ENCODE data around the gene THAP8. TPM values are rescaled to one million over a fixed set of nuclear protein-coding genes. Genes with fewer than 3 reads are reported as not detected.

The THAP8 gene, protein sequence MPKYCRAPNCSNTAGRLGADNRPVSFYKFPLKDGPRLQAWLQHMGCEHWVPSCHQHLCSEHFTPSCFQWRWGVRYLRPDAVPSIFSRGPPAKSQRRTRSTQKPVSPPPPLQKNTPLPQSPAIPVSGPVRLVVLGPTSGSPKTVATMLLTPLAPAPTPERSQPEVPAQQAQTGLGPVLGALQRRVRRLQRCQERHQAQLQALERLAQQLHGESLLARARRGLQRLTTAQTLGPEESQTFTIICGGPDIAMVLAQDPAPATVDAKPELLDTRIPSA
- 2.6 and 3.1 TPM in 2 replicates for total RNA-seq

DNA sequence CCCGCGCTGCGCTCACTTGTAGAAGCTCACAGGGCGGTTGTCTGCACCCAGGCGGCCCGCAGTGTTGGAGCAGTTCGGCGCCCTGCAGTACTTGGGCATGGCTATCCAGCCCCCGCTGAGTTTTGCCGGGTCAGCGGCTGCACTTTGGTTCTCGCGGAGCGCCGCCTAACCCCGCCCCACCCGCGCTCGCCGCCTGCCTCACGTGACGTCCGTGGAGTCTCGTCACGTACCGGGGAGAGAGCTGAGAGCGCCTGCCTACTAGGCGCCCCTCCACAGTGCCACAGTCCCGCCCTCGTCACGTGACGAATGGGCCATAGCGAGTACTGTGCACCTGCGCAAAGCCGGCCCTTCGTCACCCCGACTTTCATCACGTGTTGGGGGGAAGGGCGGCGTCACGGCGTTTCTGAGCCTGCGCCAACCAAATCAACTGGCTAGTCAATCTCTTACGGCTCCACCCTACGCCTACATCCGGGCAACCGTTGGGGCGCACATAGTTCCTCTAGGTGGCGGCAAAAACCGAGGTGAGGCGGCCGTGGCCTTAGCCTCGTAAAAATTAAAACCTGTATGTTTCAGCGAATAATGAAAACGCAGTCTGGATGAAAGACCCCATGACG lies at the start of gene THAP8:
Gene THAP8 (minus strand): TSS at position 167 of the 614 bp plus-strand sequence. CDS start 68 bp downstream, at position 99.

DNA sequence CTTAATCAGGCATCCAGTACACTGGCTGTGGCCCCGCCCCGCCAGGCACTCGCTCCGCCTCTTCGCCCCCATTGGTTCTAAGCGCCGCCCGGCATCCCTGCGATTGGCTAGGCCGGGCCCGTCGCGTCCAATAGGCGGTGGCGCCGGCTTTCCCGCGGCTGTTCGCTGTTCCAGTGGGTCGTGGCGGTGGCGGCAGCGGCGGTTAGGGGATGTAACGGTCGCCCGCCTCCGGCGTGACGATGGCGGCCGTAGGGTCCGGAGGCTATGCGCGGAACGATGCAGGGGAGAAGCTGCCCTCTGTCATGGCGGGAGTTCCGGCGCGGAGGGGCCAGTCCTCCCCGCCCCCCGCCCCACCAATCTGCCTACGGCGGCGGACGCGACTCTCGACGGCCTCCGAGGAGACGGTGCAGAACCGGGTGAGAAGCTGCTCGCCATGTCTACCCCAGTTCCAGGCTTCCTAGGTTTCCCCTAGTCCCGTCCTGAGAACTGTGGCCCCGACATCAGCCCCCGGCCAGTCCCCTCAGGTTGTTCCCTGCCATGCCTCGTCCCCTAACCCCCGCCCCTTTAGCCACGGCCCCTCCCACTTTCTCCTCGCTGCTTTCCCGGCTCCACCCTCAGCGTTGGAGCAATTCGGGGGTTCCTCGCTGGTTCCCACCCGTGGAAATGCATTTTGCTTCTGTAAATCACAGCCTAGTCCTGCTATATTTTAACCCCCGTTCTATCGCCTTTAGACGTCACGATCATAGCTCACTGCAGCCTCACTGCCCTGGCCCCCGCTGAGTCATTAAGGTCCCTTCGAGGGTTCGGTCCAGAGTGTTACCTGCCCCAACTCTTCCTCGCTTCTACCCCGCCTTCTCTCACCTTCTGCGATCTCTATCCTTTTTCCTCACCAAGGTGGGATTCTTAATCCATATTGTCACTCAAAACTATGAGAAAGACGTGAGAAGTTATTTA lies 925 bp upstream of the THAP8 start, which contains the start of gene WDR62:
Gene WDR62 (plus strand): TSS at position 165 of the 954 bp plus-strand sequence. CDS start 75 bp downstream, at position 240.

DNA sequence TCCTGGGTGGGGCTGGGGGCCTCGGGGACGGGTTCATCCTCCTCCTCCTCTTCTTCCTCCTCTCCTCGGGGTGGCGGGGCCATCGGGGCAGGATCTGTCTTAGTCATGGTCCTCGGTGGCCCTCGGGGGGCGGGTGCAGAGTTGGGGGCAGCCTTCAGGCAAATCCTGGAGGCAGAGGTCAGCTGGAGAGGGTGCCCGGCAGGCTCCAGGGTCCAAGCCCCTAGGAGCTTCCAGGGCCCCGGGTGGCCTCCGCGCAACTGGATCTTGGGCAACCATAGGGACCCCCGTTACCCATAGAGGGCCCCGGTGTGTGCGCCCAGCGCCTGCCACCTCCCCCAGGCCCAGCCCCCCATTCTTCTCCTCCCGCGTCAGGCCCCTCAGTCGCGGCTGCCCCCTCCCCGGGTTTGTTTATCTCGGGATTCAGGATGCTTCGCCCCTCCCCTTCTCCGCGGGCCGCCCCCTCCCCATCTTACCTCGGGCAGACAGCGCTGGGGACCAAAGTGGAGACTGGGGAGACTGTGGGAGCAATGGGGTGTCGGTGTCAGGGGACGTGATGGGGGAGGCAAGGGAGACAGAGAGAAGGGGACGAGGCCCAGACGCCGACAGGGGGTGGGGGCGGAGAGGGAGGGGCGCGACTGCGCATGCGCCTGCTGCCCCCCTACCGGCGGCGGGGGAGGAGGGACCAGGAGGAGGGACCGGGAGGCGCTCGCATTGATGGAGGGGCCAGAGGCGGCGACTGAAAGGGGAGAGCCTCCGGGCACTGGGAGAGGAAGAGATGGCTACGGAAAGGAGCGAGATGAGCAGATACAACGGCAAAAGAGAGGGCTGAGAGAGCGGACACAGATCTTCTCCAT lies 21.6 kb downstream of the THAP8 start, which contains the start of gene CLIP3:
Gene CLIP3 (minus strand): TSS at position 623 of the 854 bp plus-strand sequence. CDS start 516 bp downstream, at position 107.

DNA sequence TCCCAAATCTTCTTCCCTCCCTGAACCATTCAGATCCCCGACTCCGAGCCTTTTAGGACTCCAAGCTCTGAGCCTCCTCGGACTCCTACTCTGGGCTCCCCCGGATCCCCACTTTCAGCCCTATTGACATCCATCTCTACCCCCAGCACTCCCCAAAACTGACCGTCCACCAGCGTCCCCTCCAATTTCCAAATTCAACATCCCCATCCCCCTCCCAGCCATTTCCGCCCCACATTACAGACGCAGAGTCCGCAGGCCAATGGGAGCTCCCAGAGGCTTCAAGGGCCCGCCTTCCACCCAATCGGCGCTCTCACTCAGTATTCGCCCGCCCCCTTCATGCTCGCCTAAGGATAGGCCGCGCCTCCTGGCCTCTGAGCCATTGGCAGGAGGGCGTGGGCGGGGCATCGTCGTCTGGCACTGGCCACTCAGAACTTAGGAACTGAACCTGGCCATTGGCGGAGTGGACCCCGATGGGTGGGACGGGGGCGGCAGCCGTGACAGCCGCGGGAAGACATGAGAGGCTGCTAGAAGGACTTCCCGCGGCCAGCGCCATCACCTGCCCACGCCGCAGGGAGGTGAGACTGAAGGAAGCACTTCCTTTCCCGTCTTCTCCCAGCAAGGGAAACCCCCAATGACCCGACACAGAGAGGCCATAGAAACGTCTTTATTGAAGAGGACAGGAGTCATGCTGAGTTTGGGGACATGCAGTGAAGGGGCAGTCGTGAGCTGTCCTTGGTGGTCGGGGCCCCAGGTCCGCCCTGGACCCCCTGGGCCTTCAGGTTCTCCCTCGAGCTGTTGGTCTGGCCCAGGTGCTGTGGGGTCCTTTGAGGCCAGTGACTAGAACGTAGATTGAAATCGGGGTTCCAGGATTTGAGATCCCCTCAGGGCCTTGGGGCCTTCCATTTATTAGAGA lies 39.8 kb downstream of the THAP8 start, which contains the start of gene ALKBH6:
Gene ALKBH6 (minus strand): TSS at position 202 of the 913 bp plus-strand sequence. CDS start 816 bp downstream, outside the sequence.

DNA sequence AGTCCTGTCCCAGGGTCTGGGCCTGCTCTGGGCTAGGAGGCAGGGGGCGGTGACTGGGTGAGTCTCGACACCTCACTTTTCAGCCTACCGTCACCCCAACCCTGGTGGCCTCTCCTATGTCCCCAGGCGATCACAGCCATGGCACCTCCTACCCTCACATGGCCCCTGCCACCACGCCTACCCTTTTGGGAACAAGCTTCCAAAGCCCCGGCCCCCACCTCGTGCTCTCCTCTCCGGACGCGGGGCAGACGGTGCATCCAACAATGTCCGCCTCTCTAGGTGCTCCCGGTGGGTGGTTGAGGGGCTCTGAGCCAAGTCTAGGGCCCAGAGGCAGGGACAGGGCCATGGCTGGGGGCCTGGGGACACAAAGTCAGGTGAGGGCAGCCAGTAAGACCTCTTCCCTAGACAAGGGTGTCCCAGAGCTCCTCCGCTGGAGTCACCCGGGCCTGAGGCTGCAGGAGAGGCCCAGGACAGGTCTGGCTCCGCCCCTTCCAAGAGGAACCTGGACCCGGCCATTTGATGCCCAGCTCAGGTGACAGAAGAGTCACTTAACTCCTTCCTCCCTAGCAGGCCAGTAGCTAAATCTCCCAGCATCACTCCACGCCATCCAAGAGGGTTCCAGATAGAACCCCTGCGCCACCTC lies 45.6 kb downstream of the THAP8 start, which contains the start of gene SYNE4:
Gene SYNE4 (minus strand): TSS at position 478 of the 643 bp plus-strand sequence. CDS start 132 bp downstream, at position 346.

DNA sequence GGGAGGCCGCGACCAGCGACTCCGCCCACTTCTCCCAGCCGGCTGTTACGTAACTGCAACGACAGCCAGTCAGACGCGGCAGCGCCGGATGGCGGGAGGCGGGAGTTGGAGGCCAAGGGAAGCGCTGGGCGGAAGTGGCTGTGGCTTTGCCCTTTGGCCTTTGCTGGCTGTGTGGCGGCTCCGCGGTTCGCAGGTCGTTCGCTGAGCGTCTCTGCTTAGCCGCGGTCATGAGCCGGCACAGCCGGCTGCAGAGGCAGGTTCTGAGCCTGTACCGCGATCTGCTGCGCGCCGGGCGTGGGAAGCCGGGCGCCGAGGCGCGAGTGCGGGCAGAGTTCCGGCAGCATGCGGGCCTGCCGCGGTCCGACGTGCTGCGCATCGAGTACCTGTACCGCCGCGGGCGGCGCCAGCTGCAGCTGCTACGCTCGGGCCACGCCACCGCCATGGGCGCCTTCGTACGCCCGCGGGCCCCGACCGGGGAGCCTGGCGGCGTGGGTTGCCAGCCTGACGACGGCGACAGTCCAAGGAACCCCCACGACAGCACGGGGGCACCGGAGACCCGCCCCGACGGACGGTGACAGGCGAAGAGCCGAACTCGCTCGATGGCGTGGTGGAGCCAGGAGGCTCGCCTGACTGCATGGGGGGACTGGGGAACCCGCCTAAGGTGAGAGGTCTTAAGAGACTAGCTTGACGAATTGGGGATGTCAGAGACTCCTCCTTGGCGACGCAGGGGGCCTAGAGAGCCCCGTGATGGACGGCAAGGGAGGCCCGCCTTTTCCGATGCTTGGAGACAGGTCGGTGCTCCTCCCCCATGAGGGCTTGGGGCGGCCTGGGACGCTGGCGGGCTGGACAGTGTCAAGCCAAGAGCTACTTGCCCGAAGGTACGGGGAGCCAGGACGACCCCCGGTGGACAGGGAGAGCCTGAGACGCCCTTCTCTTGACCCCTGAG lies 58.8 kb downstream of the THAP8 start, which contains the start of gene SDHAF1:
Gene SDHAF1 (plus strand): TSS at position 141 of the 946 bp plus-strand sequence. CDS start 87 bp downstream, at position 228.

Other genes starting within 250 kb of the THAP8 start
- gene PRODH2, start 241.4 kb downstream of the THAP8 start, total RNA-seq: not detected in 2 replicates
- gene NPHS1, start 201.8 kb downstream of the THAP8 start, total RNA-seq: not detected in 2 replicates
- gene KIRREL2, start 197.4 kb downstream of the THAP8 start, total RNA-seq: not detected in 2 replicates
- gene APLP1, start 185.7 kb downstream of the THAP8 start, total RNA-seq: 2.0 and 2.1 TPM in 2 replicates
- gene NFKBID, start 153.7 kb downstream of the THAP8 start, total RNA-seq: 5.3 and 6.4 TPM in 2 replicates
- 0.44 and 0.86 TPM in 2 replicates for gene HCST, start 151.8 kb downstream of the THAP8 start, total RNA-seq
- gene TYROBP, start 146.0 kb downstream of the THAP8 start, total RNA-seq: not detected in 2 replicates
- 5.3 and 7.2 TPM in 2 replicates for gene LRFN3, start 117.9 kb downstream of the THAP8 start, total RNA-seq
- 12.0 and 17.3 TPM in 2 replicates for gene SDHAF1, start 59.1 kb downstream of the THAP8 start, total RNA-seq
- 0.14 TPM in 1 of 2 replicates, not detected in the other for gene SYNE4, start 45.5 kb downstream of the THAP8 start, total RNA-seq
- 14.0 and 20.2 TPM in 2 replicates for gene ALKBH6, start 40.1 kb downstream of the THAP8 start, total RNA-seq
- gene CLIP3, start 21.4 kb downstream of the THAP8 start, total RNA-seq: 7.0 and 22.8 TPM in 2 replicates
- gene WDR62, start 612 bp upstream of the THAP8 start, total RNA-seq: 0.66 and 17.5 TPM in 2 replicates
- gene OVOL3, start 56.9 kb upstream of the THAP8 start, total RNA-seq: not detected in 2 replicates
- gene POLR2I, start 60.6 kb upstream of the THAP8 start, total RNA-seq: 25.9 and 34.1 TPM in 2 replicates
- gene TBCB, start 61.2 kb upstream of the THAP8 start, total RNA-seq: 121 and 180 TPM in 2 replicates
- 238 and 293 TPM in 2 replicates for gene CAPNS1, start 85.8 kb upstream of the THAP8 start, total RNA-seq
- gene COX7A1, start 98.2 kb upstream of the THAP8 start, total RNA-seq: 0.88 and 11.7 TPM in 2 replicates
- gene ZNF565, start 160.4 kb upstream of the THAP8 start, total RNA-seq: 2.4 and 3.4 TPM in 2 replicates
- 77.3 and 87.5 TPM in 2 replicates for gene ZNF146, start 160.8 kb upstream of the THAP8 start, total RNA-seq